ENCODE measurements around the gene PAM. TPM values are rescaled to one million over a fixed set of nuclear protein-coding genes. Genes with fewer than 3 reads are reported as not detected.

Gene PAM
- total RNA-seq, 1 experiment from 2014 or later = 400 TPM

DNA sequence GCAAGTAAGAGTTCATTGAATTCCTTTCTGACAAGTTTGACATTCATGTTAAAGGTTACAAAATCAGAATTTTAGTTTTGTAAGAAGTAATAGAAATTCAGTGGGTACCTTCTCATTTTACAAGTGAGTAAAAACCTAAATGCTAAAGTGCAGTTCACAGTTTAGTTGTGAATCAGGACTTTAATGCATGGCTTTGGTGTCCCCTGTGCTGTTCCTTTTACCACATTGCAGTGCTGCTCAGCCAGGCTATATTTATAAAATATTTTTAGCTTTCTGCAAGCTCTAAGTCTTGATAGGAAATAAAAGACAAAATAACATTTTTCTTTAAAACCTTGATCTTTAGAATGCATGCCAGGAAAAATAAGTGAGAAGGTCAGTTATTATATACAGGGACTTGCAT lies 26.3 kb downstream of the PAM start:
- DNase-seq (ENCODE audit: low read depth) = no peak

DNA sequence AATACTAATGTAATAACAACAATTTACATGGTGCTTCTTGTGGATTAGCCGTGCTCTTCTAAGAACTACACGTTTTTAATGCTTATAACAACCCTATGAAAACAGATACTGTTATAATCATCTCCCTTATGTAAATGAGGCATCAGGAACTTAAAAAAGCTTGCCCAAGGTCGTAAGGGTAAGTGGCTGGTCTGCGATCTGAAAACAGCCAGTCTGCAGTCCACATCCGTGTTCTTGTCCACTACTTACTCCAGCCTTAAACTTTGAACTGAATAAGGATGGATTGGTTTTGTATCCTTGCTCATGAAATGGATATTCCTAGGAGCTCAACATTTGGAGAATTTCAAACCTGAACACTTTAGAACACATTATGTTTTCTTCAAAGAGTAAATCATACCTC lies 26.7 kb downstream of the PAM start:
- DNase-seq (ENCODE audit: low read depth) = no peak

DNA sequence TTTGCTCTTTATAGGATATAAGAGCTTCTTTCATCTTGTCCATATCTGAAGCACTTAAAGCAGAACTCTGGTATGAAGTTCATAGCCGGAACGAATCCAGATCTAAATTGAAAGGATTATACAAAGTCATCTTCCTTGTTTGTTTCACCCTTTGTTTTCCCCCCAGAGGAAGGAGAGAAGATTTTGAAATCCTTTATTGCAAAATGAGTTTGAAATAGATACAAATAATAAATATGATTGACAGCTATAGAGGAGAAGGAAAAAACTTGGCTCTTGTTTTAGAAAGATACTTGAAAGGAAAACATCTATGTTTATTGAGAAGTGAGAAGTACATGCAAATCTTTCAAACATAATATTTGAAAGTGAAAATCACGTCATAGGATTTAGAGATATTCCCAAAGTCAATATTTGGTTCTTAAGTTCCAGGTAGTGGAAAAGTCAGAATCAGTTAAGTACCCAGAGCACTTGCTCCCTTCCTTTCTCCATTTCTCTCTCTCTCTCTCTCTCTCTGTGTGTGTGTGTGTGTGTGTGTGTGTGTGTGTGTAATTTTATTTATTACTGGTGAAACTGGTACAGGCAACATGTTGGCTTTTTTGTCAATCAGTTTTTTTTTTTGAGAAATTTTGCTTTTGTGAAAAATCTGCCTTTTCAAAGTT lies 27.2 kb downstream of the PAM start:
- no peak for DNase-seq (ENCODE audit: low read depth)

DNA sequence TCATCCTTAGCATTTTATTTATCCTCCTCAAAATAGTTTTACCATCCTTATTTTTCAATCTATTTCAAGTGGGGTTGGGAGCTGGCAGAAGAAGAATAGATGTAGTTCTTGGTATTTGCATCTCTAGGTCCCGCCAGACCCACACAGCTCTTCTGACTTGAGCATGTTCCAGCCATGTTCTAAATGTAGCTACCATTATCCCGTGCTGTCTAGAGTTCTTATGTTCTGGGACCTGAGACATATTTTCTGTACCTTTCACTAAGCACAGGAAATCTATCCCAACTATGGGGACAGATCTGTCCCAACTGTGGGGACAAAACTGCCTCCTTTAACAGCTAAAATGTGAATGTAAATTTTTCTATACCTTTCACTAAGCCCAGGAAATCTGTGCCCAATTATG lies 32.0 kb downstream of the PAM start:
- DNase-seq (ENCODE audit: low read depth) = no peak

DNA sequence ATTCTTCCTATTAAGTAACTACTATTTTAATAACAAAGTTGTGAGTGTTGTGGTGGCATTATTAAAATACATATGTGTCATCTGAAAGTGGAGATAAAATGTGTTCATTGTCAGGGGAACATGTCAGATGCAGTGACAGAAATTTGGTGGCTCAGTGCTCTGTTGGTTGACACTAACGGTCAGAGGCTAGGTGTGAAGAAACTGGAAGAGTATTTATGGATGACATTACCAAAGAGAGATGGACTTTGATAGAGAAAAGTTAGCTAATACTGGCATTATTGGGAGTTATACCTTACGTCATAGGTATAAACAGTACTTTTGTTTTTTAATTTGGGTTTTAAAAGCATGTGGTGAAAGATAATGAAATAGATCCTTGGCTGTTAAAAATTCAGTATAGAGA lies 33.7 kb downstream of the PAM start:
- DNase-seq (ENCODE audit: low read depth) = no peak

DNA sequence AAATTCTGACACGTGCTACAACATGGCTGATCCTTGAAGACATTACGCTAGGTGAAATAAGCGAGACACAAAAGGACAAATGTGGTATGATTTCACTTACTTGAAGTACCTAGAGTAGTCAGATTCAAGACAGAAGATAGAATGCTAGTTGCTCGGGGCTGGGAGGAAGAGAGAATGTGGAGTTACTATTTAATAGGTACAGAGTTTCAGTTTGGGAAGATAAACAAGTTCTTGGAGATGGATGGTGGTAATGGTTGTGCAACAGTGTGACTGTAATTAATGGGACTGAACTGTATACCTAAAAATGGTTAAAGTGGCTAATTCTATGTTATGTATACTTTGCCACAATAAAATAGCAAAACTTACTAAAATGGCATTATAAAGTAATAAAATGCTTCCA lies 34.4 kb downstream of the PAM start:
- DNase-seq (ENCODE audit: low read depth) = no peak

DNA sequence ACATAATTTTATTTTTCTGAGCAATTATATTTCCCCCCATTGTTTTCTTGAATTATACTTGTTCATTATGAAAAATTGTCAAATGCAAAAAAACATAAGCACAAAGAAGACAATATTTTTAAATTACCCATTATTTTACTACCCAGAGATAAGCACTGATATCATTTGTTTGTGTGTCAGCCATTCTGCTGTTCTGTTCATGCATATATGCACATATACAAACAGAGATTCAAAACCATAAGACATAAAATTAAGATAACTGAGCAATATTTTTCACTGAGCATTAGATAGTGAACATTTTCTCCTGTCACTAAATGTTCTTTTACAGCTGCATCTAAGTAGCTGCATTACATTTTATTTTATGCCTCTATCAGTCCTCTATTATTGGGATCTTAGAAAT lies 35.6 kb downstream of the PAM start:
- no peak for DNase-seq (ENCODE audit: low read depth)

DNA sequence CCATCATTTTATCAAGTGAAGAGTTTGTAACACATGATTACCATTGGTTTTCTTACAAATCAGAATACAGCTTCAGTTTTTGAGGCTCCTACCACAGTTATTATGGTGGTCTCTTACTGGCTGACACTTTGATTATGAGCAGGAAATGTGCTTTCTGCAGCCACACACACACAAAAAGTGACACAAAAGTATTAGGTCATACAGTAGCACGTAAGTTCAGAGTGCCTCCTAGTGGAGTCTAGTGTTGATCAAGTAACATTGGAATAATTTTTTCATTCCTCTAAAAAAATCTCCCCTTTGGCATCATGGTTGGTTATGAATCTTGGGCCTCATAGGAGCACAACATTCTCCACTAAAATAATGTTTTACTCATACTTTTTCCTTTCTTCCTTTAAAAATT lies 37.6 kb downstream of the PAM start:
- DNase-seq (ENCODE audit: low read depth) = peak; percentile 38

DNA sequence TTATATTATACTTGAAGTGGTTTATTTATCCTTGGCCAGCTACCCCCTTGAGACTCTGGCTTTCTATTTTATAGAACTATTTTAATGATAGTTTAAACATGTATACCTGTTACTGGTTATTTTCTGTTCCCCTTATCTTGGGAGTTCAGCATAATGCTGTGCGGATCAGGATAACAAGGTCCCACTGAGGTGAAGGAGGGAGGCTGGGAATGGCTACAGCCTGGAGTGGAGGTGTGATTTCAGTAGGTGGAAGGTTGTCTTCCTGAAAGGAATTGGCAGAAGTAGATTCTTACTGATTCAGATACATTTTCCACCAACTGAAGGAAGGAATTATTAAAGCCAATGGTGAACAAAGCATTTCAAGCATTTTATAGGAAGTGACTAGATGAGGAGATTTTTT lies 38.9 kb downstream of the PAM start:
- no peak for DNase-seq (ENCODE audit: low read depth)

DNA sequence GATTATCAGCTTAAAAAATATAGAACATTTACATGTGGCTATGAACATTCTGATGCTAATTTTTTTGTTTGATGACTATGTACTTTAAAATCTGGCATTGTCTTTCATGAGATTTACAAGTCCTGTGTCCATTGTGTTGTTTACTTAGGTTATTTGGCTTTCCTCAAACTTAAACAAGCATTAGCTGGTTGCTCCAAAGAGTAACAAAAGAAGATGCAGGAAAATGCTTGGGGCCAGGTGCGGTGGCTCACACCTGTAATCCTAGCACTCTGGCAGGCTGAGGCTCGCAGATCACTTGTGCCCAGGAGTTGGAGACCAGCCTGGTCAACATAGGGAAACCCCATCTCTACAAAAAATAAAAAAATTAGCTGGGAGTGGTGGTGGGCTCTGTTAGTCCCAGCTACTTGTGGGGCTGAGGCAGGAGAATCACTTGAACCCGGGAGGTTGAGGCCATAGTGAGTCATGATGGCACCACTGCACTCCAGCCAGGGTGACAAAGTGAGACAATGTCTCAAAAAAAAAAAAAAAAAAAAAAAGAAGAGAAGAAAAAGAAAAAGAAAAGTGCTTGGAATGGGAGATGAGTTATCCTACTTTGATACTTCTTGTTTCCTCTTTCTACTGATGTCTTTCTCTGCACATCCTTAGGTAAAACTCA lies 39.7 kb downstream of the PAM start:
- DNase-seq (ENCODE audit: low read depth) = no peak

DNA sequence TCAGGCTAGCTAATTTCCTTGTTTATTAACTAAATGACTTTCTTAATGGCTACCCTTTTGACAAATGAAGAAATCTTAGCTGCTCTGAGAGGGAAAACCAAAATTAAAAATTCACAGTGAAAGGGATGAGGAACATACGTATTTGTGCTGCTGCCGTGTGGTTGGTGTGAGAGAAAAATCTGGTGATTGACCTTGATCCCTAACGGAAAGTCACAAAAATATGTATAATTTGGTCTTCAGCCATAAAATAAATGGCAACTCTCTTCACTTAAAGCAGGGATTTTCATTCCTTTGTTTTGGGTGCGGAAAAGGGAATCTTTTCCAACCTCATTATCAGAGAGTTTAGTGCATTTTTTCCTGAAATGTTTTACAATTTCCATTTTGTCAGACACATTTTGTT lies 40.4 kb downstream of the PAM start:
- DNase-seq (ENCODE audit: low read depth) = no peak

DNA sequence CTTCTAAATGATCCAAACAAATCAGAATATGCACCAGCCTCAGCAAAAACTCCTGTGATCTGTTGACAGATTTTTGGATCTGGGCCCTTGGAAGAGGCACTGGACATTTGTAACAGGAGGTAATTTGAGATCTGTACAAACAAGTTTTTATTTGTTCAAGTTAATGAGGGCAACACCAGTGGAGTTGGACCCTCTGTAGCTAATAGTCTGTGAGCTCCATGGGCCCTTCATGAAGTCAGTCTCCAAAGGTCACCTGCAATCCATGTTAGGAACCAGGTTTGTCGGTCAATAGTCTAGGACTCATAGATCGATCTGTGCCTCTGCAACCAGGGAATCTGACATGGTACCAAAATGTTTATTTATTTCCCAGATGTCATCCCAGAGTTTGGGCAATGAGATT lies 40.9 kb downstream of the PAM start:
- peak; percentile 38 for DNase-seq (ENCODE audit: low read depth)

DNA sequence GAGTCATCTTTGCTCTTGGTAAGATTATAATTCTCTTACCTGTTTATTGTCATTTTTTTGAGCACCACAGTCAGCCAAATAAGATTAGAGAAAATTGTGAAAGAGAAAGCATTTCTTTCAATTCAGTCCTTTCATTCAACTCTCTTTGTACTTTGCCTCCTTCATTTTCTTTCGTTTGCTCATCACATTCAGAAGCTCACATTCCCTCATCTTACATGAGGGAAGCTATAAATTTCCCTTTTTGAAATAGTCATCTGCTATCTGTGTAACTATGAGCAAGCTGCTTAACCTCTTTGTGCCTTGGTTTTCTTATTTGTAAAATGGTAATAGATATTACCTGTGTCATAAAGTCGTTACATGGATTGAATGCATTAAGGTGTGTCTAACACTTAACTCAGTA lies 41.4 kb downstream of the PAM start:
- DNase-seq (ENCODE audit: low read depth) = no peak

DNA sequence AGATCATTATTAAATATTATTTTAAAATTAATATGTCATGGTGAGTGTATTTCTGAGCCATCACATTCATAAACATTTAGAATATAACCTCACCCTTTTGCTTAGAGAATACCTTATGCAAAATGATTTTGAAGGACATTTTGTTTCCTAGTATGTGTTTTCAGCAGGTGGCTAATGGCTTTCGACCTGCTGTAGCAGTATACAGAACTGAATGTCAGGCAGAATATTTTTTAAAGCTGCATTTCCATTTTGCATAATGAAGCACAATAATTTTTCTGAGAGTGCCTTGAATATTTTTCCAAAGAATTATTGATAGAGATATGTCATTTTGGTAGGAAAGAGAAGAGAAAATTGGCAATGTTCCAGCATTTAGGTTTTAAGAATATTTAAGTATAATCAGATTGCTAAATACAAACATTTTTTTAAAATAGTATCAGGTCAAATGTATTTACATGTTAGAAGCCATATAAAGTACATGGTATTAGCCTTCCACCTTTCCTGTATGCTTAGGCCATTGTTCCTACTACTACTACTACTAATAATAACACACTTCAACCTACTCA lies 42.3 kb downstream of the PAM start:
- DNase-seq (ENCODE audit: low read depth) = no peak

DNA sequence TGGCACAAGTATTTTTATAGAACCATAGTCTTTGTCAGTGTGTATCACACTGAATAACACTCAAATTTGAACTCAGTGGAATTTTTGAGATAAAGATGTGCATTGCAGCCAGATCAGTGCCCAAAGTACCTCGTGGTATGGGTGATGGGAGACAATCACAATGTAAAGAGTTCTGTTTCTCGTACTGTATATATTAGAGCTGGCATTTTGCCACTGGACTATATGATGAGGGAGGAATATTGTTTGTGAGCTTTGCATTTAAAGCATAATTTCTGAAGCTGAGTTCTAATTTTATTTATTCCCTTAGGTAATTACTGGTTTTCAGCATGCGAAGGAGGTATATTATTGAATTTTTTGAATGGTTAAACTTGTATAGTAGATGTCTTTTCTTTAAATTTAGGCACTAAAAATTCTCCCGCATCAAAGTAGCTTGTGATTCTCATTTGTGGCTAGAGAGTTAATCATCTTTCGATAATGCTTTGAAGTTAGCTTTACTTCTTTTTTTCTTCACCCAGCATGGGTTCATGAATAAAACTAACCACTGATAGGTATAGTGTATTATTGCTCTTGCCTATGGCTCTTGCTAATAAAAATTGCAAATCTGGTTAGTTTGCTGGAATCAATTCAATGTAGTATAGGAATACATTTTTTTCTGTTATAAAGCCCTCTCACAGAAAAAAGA lies 43.1 kb downstream of the PAM start:
- no peak for DNase-seq (ENCODE audit: low read depth)

DNA sequence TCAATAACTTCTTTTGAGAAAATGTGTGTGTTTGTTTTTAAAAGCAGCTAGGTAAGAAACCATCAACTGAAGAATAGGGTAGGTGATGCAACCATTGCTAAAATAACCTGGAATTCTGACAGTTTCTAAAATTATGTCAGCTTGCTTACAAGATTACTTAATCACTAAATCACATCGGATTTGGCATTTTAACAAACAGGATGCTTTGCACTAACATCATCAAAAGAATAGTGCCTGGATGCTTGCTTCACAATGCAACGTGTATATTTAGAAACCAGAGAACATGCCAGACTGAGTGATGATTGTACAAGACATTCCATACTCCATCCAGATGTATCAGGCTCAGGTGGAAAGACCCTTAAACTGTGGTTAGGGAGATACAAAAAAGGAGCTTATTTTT lies 43.9 kb downstream of the PAM start:
- DNase-seq (ENCODE audit: low read depth) = no peak

DNA sequence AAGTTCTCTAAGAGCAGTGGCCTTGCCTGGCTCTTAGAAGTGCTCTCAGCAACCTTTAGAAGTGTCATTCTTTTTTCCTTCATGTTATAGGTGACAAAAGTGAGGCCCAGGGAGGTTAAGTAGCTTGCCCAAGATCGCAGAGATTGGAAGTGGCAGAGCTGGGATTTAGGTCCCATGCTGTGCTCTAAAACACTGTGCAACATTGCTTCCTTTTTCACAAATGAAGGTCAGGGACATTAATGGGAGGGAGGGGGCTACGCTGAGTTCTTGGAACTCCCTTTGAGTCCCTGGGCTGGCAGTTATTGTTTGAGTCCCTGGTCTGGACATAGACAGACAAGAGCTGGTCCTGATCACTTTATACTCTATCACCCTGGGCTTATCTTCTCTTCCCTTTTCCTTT lies 45.3 kb downstream of the PAM start:
- no peak for DNase-seq (ENCODE audit: low read depth)

DNA sequence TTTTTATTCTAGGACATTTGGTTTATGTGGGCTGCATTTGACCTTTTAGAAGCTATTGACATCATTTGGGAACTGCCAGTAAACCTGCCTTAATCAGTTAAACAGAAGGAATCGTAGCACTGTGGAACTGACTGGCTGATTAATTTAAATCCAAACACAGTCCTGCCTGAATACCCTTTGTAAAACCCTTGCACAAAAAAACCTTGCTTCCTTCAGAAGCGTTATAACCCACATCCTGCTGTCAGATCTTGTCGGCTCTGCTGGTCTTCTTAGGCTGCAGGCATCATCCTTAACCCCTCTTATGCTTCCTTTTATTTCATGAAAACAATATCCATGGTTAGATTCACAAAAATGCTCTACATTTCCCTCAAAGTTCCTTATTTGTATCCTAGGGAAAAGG lies 46.3 kb downstream of the PAM start:
- DNase-seq (ENCODE audit: low read depth) = no peak

DNA sequence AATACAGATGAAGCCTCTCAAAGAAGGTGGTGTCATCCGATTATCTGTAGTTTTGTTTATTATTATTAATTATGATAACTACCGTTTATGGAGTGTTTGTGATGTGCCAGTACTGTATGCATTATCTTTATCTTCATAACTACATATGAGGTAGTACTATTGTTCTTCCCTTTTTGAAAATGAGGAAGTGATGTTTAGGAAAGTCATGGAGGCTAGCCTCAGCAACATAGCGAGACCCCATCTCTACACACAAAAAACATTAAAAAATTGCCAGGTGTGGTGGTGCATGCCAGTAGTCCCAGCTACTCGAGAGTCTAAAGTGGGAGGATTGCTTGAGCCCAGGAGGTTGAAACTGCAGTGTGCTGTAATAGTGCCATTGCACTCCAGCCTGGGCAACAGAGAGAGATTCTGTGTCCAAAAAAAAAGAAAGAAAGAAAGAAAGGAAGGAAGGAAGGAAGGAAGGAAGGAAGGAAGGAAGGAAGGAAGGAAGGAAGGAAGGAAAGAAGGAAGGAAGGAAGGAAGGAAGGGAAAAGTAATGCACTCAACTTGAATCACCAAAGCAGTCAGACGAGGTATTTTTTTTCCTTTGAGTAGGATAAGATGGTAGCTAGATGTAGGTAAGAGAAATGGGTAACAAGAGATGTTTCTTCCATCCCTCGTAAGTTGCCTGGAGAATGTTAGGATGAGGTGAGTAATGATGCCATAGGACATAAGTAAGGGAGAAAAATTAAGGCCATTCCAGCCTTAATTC lies 47.8 kb downstream of the PAM start:
- DNase-seq (ENCODE audit: low read depth) = no peak

DNA sequence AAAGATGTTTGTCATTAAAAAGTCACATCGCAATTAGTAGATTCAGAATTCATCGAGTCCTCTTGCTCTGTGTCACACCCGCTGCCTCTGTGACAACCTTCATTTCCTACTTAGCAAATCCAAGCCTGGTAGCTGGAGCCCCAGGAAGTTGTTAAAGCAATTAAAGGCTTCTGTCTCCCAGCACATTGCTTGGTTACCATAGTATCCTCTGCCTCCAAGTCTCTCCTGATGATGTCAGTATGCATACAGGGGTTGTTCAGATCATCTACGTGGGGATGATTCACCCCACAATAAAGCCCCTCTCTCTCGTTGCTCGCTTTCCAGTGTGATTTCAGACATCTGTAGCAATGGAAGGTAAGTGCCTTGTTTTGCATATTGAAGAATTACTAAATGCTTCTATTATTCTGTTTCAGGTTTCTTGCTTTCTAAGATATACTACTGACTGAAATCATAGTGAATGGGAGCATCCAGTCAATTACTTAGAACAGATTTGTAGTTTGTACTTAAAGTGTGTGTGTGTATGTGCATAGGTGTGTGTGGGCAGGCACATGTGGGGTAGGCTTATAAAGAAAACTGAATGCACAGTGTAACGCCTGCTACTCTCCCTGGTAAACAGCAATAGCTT lies 52.9 kb downstream of the PAM start:
- DNase-seq (ENCODE audit: low read depth) = peak; percentile 67

DNA sequence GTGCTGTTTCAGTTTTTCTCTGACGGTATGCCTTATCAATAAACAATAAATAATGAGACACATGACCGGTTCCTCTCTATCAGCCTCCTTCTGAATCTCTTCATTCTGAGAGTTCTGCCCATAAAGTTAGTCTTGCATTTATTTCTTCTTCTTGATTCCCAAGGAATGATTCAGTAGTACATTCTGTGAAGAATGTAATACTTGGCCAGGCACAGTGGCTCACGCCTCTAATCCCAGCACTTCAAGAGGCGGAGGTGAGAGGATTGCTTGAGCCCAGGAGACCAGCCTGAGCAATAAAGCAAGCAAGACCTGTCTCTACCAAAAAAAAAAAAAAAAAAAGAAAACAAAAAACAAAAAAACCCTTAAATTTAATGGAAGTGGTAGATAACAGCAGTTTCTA lies 53.9 kb downstream of the PAM start:
- DNase-seq (ENCODE audit: low read depth) = peak; percentile 73

DNA sequence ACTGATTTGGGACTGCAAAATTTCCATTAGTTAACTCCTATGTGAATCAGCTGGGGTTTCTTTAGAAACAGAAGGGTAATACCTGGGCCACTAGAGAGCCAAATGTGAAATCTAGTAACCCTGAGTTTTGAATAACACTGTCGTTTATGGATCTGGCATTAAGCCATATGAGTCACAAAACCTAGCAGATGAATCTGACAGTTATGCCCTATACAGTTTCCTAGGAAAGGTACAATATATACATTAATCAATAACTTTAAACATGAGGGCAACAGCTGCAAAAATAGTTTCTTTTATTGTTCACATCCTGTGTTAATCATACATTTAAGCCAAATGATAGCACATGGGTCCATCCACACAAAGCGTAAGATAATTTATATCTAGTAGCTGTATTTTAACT lies 56.9 kb downstream of the PAM start:
- peak; percentile 90 for DNase-seq (ENCODE audit: low read depth)
